SJSA1 (cell line): ENCODE data around the gene FSD1L. TPM values are rescaled to one million over a fixed set of nuclear protein-coding genes. Genes with fewer than 3 reads are reported as not detected.

ENCODE experiments used
- DNase-seq, 2 experiments: peaks; one replicate each; pipeline ENCODE4 v3.0.0-alpha.2; 2015 to 2020; ENCODE audit warnings: low spot score in 2 of 2, low read depth in 1 of 2
- H3K27ac ChIP-seq: fragments of 250-450 bp; sonication (Bioruptor Pico); 2 replicates; pipeline ENCODE4 v1.5.1; 2020; ENCODE audit warnings: mild to moderate bottlenecking, moderate library complexity
- H3K27me3 ChIP-seq: fragments of 250-450 bp; sonication (Bioruptor Pico); replicated peaks from 2 replicates; pipeline ENCODE4 v1.5.1; 2020; ENCODE audit warnings: mild to moderate bottlenecking, moderate library complexity
- H3K36me3 ChIP-seq: fragments of 250-450 bp; sonication (Bioruptor Pico); 2 replicates; pipeline ENCODE4 v1.5.1; 2020; ENCODE audit warnings: mild to moderate bottlenecking
- H3K4me1 ChIP-seq: fragments of 250-450 bp; sonication (Bioruptor Pico); replicated peaks from 2 replicates; pipeline ENCODE4 v1.6.1; 2021; ENCODE audit warnings: mild to moderate bottlenecking
- H3K4me3 ChIP-seq: fragments of 250-450 bp; sonication (Bioruptor Pico); 2 replicates; pipeline ENCODE4 v1.5.1; 2020; ENCODE audit warnings: mild to moderate bottlenecking
- H3K9me3 ChIP-seq: fragments of 250-450 bp; sonication (Bioruptor Pico); replicated peaks from 2 replicates; pipeline ENCODE4 v1.5.1; 2020; ENCODE audit warnings: mild to moderate bottlenecking
- total RNA-seq: library from RNA; depleted of rRNA; stranded (reverse); fragments of >200 nt; shearing (Covaris generic); gene quantifications from 2 replicates; pipeline ENCODE4 v1.2.3, GENCODE V29; 2014; rRNA removed

Gene FSD1L
- total RNA-seq: 2.2 and 3.0 TPM in 2 replicates

DNA sequence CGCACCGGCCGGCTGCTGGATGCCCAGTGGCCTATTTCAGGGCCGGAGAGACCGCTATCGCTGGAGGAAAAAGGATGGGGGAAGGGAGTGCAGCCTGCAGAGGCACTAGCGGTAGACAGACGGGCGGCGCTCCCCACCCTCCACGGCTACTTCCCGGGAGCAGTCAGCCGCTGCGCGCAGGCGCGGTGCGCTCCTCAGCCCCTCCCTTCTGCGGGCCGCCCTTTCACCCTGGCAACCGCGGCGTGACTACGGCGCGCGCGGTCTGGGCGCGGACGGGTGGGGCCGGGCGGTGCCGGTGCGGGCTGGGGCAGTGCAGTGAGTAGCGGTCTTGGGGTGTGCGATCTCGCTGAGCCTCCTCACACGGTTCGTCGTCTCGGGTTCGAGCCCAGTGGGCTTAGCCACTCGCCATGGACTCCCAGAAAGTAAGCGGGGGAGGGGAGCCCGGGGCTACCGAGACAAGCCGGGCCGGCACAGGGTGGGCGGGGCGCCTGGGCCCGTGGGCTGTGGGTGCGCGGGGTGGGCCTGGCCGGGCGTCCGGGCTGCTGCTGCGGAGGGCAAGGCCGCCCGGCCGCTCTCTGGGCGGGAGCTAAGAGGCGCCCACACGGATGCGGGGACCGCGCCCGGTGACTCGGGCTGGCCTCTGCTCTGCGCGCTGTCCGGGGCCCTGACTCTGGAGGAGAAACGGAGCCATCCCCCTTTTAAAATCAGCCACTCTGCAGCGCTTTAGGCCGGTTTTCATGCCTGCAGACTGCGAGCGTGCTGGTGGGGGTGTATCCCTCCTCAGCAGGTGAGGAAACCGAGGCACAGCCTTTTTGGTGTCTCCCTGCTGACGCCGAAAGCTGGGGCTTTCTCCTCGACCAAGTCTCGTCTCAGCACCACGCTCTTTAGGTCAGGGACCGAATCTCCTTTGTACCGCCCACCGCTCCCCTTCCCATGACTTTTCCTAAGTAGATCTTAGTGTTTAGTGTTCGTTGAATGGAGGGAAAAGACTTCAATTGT is at the start of gene FSD1L:
FSD1L (plus strand) TSS at position 221 of the 999 bp plus-strand sequence; CDS start at position 408, 187 bp downstream.
- H3K9me3 ChIP-seq: no peaks in the 10 kb centered on the region
- H3K4me3 ChIP-seq: peak within 1 kb of the TSS; percentile 70
- DNase-seq: peak; percentile 88 to 95
- peaks cover 15% of the 10 kb centered on the region for H3K4me1 ChIP-seq
- H3K27me3 ChIP-seq: no peaks in the 10 kb centered on the region
- H3K36me3 ChIP-seq: no peaks in the 10 kb centered on the region; the same call in 1 of the 2 replicates
- H3K27ac ChIP-seq: peak within 1 kb of the TSS; percentile 65

DNA sequence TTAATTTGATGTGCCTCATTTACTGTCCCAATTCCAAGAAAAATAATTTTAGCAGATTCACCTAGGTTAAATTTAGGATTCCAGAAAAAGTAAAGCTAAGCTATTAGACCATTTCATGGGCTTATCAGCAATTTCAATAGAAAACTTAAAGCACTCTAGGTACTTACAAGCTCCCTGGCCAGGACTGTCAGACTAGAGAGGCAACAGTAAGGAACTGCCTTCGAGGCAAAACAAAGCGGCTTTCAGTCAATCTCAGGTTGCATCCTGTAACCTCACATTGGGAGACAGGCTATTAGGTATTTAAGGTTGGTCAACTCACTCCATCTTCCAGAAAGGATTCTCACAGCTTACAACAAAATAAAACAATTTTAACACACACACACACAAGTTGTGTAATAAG is 48.7 kb upstream of the FSD1L start:
- H3K27ac ChIP-seq: no peak overlapping the region
- no peaks in the 10 kb centered on the region for H3K36me3 ChIP-seq
- DNase-seq: no peak
- no peaks in the 10 kb centered on the region for H3K9me3 ChIP-seq
- no peaks in the 10 kb centered on the region for H3K4me1 ChIP-seq
- H3K4me3 ChIP-seq: no peak overlapping the region
- no peaks in the 10 kb centered on the region for H3K27me3 ChIP-seq

DNA sequence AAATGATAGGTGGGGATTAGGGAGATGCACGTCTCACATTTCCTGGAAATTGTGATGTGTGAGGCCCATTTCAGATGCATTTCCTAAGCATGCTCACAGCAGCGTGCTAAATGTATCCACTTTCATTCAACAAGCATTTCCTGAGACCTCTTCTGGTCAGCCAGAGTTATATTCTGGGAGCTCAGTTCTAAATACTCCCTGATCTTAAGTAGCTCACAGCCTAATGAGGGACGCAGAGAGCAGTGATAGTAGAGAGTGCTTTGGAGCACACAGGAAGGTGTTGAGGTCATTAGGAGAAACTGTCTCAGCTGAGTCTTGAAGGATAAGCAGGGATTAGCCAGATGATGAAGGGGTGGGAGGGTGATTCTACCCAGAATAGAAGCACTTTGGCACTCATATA is 46.2 kb upstream of the FSD1L start:
- Histone ChIP-seq H3K9me3 (no peaks in the 10 kb centered on the region), H3K4me3 (no peak overlapping the region), H3K27me3 (no peaks in the 10 kb centered on the region), H3K4me1 (peaks cover 22% of the 10 kb centered on the region), H3K27ac (no peak overlapping the region), H3K36me3 (no peaks in the 10 kb centered on the region)
- no peak for DNase-seq

DNA sequence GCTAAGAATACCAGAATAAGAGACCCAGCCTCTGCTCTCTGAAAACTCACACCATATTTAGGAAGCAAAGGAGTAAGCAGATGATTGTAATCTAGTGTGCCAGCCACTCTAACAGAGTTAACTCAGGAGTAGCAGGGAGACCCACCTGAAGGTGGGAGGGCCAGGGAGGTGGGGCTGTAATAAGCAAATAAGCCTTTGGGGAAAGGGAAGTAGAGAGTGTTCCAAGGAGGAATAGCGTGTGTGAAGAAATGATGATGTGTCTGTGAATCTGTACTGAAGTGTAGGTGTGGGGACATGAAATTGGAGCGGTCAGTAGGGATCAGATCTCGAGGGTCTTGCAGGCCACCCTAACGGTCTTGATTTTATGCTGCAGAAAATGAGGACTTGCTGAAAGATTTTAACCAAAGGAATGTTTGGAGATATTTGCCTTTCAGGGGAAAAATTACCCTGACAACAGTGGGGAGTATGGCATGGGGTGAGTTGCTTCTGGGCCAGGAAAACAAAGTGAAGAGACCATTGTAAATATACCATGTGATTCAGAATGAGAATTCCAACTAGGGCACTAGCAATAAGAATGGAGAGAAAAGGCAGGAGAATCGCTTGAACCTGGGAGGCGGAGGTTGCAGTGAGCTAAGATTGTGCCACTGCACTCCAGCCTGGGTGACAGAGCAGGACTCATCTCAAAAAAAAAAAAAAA is 44.1 kb upstream of the FSD1L start:
- Histone ChIP-seq H3K27ac (no peak overlapping the region), H3K4me3 (no peak overlapping the region), H3K4me1 (peaks cover 22% of the 10 kb centered on the region), H3K27me3 (no peaks in the 10 kb centered on the region), H3K9me3 (no peaks in the 10 kb centered on the region), H3K36me3 (no peaks in the 10 kb centered on the region)
- DNase-seq: no peak

DNA sequence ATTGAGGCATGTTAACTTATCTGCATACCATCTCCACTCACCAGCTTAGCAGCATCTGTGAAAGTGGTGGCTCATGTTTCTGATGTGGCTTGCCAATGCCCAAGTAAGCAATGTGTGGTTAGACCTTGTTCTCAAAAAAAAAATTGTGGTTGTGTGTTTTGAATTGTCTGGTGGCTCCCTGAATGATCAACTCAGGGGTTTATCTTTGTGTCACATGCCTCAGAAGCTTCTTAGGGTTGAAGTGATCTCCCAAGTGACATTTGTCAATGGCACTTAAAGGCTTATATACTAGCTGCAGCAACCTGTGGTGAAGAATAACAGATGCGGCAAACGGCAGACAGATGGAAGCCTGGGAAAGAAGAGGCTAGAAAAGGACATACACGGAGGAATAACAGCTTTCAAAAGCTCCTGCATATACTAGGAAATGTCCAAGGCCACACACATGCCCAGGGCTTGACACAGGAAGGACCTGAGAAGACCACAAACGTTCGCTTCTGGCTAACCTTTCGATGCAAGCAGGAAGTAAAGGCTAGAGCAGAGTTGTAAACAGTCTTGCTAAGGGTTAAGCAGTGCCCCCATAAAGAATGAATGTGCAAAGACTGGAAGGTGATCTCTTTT is 42.2 kb upstream of the FSD1L start:
- Histone ChIP-seq H3K4me3 (no peak overlapping the region), H3K4me1 (peaks cover 22% of the 10 kb centered on the region), H3K36me3 (no peaks in the 10 kb centered on the region), H3K9me3 (no peaks in the 10 kb centered on the region), H3K27ac (peak overlapping the region; percentile 42), H3K27me3 (no peaks in the 10 kb centered on the region)
- DNase-seq: peak; percentile 60 to 83

DNA sequence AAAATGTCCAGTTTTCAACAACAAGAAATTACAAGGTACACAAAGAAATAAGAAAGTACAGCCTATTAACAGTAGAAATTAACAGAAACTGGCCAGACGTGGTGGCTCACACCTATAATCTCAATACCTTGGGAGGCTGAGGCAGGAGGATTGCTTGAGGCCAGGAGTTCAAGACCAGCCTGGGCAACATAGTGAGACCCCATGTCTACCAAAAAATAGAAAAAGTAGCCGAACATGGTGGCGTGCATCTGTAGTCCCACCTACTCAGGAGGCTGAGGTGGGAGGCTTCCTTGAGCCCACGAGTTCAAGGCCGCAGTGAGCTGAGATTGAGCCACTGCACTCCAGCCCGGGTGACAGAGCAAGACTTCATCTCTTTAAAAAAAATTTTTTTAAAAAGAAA is 41.5 kb upstream of the FSD1L start:
- H3K27ac ChIP-seq: no peak overlapping the region
- peaks cover 22% of the 10 kb centered on the region for H3K4me1 ChIP-seq
- no peak for DNase-seq
- no peaks in the 10 kb centered on the region for H3K36me3 ChIP-seq
- no peaks in the 10 kb centered on the region for H3K9me3 ChIP-seq
- no peaks in the 10 kb centered on the region for H3K27me3 ChIP-seq
- no peak overlapping the region for H3K4me3 ChIP-seq

DNA sequence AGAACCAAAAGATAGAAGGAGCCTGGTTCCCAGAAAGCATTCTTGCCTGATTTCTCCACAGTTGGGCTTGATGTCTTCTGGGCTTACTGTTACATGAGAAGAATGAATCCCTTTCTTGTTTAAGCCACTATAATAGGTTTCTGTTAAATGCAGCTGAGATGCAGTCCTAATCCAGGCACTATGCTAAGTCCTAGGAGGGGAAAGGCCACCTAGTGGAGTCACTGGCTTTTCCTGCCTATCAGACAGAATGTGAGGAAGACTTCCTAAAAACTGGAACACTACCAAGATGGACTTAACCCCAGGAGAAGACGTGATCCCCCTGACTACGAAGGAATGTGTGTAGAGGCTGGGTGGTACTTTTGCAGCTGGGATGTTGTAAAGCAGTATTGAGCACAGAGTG is 34.3 kb upstream of the FSD1L start:
- DNase-seq: peak in 1 of 2 experiments; percentile 36
- H3K27me3 ChIP-seq: no peaks in the 10 kb centered on the region
- peaks cover 13% of the 10 kb centered on the region for H3K4me1 ChIP-seq
- H3K9me3 ChIP-seq: no peaks in the 10 kb centered on the region
- H3K4me3 ChIP-seq: no peak overlapping the region
- no peak overlapping the region for H3K27ac ChIP-seq
- H3K36me3 ChIP-seq: no peaks in the 10 kb centered on the region

DNA sequence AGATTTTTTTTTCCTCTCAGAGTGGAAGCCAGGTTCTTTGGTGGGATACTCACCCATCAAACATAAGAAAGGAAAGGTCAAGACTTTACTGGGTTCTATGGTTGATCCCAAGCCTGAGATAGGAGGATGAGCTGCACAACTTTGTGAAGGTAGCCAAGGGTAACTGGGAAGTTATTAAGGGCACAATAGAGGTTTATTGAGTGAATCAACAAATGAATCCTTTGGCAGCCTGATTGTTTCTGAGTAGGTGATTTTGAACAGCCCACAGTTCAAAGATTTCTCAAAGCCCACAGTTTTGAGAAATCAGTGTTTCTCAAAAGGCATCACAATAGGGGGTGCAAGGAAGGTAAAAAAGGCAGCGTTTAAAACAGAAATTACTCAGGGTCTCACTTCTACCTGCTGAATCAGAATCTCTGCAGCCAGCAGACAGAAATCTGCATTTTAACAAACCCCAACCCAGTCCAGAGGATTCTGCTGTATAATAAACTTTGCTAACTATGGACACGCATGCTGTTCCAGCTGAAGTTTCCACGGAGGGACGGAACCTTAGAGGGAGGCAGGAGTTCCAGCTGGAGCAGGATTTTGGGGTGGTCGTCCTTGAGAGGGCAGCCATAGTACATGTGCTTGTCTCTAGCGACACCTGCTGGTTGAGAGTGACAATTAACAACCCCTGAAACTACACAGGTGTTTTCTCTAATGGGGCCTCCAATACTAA is 32.7 kb upstream of the FSD1L start:
- no peaks in the 10 kb centered on the region for H3K36me3 ChIP-seq
- peaks cover 13% of the 10 kb centered on the region for H3K4me1 ChIP-seq
- no peaks in the 10 kb centered on the region for H3K27me3 ChIP-seq
- no peak overlapping the region for H3K27ac ChIP-seq
- H3K4me3 ChIP-seq: no peak overlapping the region
- DNase-seq: peak; percentile 45 to 57
- no peaks in the 10 kb centered on the region for H3K9me3 ChIP-seq

DNA sequence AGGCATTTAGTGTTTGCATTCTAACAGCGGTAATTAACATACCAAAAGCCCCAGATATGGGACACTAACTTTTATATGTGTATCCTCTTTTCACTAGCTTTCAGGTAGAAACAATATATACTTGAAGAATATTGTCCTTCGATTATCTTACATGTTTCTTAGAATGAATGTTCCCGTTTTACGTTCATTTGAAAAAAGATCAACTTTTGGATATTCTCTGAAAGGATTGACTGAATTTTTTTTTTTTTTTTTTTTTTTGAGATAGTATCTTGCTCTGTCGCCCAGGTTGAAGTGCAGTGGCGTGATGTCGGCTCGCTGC is 32.2 kb upstream of the FSD1L start:
- Histone ChIP-seq H3K4me1 (peaks cover 13% of the 10 kb centered on the region), H3K27ac (no peak overlapping the region)

DNA sequence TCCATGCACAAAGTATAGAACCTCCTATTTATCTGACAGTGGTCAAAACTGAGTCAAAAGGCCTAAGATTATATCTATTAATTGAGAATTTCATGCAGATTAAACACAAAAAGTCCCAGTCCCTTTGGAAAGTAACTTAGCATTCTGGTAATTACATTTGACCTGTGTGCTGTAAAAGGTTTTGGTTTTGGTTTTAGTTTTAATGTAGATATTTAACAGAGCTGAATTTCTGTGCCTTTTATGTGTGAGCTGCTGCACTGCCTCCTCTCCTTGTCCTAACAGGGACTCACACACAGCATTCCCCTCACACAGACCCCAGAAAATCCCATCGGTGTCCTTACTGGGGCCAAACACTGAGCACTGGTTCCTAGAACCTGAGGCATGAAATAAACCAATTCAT is 31.0 kb upstream of the FSD1L start:
- Histone ChIP-seq H3K36me3 (no peaks in the 10 kb centered on the region), H3K9me3 (no peaks in the 10 kb centered on the region), H3K4me1 (peaks cover 13% of the 10 kb centered on the region), H3K27me3 (no peaks in the 10 kb centered on the region), H3K4me3 (no peak overlapping the region), H3K27ac (no peak overlapping the region)
- DNase-seq: no peak

More for the DNA sequence above, 32.2 kb upstream of the FSD1L start:
- no peaks in the 10 kb centered on the region for H3K36me3 ChIP-seq
- no peak for DNase-seq
- no peak overlapping the region for H3K4me3 ChIP-seq
- no peaks in the 10 kb centered on the region for H3K27me3 ChIP-seq
- H3K9me3 ChIP-seq: no peaks in the 10 kb centered on the region

DNA sequence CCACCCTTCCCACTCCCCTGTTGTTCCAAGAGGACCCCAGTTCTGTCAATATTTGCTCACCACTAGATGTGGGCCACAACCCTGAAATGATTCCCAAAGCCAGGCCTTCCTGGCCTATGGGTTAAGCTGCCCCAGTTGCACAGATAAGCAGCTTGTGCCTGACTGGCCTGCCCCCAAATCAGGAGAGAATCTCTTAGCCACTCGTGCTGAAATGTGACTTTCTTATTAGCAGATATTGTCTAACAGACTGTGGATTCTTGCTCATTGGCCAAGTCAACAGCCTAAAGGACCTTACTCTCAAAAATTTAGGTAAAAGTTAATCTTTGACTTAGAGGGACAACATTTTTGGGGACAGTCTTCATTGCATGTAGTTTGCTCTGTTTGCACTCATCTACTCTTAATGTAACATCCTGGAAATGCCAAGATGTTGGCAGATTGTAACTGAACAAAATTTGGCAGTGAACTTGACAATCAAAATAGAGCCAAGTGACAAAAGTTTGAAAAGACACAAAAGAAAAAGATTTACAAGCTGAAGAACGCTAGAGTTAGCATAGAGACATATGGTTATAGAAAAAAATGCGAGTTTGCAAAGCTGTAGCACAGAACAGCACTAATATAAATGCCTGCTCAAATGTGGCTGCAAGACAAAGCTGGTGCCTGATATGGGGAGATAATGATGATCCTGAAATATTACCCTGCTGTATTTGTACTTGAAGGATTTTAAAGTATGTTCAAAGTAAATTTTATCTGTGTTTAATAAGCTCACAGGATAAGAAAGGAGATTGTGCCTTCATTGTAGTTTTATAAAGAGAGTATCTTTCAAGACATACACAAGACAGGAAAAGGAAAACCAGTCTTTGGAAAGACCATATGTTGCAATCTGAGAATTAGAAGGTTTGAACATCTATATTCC is 29.0 kb upstream of the FSD1L start:
- Histone ChIP-seq H3K9me3 (no peaks in the 10 kb centered on the region), H3K4me3 (no peak overlapping the region), H3K36me3 (no peaks in the 10 kb centered on the region), H3K4me1 (peaks cover 8% of the 10 kb centered on the region), H3K27ac (no peak overlapping the region), H3K27me3 (no peaks in the 10 kb centered on the region)
- no peak for DNase-seq

DNA sequence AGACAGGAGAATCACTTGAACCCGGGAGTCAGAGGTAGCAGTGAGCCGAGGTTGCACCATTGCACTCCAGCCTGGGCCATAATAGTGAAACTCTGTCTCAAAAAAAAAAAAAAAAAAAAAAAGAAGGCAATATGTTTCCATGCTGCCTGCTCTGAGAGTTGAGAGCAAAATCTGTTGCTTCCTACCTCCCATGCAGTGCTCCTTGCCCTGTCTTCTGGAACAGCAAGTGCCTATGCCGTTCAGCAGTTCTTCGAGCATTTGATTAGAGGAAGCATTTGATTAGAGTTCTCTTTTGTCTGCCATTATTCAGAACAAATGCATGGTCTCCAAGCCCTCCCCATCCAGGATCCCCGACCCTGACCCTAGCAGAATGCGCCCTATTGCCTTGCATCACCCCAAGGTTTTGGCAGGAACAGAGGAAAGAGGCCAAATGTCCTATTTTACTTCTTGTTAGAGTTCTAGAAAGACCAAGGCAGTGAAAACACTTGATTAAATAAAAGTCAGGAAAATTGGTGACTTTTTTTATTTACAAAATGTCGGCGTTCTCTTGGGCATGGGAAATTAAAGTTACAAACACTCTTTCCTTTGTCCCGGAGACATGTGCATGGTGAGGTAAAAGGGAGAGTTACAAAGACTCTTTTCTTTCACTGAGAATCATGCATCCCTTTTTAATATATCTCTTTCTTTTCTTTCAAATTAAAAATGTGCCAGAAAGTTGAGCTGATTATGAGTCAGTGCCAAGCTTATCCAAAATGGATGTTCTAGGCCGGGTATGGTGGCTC is 27.8 kb upstream of the FSD1L start:
- no peak overlapping the region for H3K4me3 ChIP-seq
- no peaks in the 10 kb centered on the region for H3K9me3 ChIP-seq
- H3K36me3 ChIP-seq: no peaks in the 10 kb centered on the region
- H3K4me1 ChIP-seq: peaks cover 4% of the 10 kb centered on the region
- H3K27ac ChIP-seq: no peak overlapping the region
- DNase-seq: no peak
- no peaks in the 10 kb centered on the region for H3K27me3 ChIP-seq
